ENCODE data around the gene ATP10A.

ATP10A gene

DNA sequence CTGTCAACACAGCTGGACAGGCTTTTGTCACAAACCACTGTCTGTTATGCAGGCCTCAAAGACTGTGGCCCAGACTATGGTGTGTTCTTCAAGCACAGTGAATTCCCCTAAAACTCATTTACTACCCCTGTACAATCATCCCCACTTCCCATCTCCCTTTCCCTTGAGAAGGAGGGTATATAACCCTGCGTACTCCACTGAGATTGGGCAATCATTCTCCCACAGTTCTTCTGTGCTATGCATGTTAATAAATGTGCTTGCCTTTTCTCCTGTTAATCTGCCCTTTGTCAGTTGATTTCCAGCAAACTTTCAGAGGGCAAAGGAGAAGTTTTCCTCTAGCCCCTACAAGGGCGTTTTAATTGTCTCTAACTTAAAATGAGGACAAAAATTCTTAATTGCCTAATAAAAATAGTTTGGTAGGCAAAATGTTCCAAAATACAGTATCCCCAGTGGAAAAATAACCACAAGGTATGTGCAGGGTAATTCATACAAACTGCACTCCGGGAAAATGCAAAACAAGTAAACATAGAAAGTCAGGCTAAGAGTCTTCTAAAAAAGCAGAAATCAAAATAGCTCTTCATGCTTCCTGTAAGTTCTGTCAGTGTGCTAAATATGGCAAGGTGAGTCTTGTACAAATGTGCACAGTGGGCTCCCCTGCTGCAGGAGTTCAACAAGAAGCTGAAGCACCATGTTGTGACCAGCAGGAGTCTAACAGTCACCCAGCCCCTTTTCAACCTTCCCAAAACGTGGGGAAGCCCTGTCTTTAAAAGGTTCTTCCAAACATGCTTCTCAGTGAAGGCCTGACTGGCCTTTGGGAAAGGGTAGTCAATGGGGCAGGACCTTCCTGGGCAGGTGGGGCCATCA is 10.2 kb downstream of the ATP10A start:
- no peak for DNase-seq

- no peak for DNase-seq
Measured at GRCh38 chr15:25852027-25852426, 11.1 kb downstream of the ATP10A start.

GRCh38 chr15:25850154-25851111 is 12.7 kb downstream of the ATP10A start:
- DNase-seq, result peak; percentile 31 to 62 (median 51)

DNA sequence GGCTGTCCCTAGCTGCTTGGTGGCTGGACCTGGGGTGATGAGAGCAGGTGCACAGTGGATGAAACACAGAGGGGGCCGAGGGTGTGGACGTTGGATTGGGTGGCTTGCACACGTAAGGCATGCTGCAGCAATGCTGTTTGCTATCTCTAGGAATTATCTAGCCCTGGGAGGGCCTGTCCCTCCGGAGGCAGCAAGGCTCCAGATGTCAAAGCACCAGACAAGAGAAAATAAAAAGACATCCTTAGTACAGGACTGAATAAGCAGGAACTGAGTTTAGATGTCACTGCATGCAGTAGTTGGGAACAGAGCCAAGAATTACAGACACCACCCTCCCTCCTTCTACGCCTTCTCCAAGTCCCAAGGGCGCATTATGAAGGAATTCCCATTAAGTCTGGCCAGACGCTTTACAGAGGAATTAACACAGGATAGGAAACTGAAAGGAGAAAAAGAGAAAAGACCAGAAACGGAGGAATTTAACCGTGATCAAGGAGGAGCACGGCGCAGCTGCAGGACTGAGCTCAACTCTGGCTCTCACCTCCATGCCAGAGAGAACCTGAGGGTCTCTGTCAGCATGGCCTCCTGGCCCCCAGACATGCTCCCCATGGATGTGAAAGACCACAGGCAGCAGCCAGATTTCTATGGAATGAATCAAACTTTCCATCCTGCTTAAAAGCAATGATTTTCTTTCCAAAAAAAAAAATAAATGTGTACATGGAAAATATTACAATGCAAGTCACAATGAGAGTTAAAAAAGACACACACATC is 13.8 kb downstream of the ATP10A start:
- DNase-seq, result no peak

GRCh38 chr15:25848784-25849156 is 14.4 kb downstream of the ATP10A start:
- no peak for DNase-seq

DNA sequence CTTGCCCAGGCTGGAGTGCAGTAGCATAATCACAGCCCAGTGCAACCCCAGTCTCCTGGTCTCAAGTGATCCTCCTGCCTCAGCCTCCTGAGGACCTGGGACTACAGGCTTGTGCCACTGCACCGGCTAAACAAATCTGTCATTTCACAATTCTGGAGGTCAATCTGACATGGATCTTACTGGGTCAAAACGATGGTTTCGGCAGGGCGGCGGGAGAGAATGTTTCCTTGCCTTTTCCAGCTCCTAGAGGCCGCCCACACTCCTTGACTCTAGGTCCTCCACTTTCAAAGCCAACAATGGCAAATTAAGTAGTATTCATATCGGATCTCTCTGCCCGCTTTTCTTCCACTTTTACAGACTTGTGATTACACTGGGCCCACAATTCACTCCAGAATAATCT is 14.8 kb downstream of the ATP10A start:
- DNase-seq, result no peak

DNA sequence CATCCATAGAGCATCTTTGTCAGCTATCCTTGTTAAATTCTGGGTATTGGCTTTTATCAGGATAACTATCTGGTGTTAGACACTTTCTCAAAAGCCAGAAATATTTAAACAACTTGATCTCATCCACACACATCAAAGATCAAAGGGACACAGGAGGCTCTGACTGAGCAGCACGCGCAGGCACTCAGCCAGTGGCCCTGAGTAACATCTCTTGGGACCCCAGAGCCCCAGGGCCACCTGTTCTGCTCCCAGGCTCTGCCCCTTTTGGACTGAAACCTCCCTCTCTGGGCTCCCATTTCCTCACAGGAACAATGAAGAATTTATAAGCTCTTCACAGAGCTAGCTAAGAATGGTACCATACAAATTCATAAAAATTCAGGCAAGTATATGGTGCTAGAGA is 16.1 kb downstream of the ATP10A start:
- DNase-seq, result no peak

GRCh38 chr15:25846377-25846776 is 16.8 kb downstream of the ATP10A start:
- peak in 2 of 4 experiments; percentile 19 to 54 for DNase-seq

- no peak for DNase-seq
Measured at GRCh38 chr15:25844981-25845680, 18.0 kb downstream of the ATP10A start.

DNA sequence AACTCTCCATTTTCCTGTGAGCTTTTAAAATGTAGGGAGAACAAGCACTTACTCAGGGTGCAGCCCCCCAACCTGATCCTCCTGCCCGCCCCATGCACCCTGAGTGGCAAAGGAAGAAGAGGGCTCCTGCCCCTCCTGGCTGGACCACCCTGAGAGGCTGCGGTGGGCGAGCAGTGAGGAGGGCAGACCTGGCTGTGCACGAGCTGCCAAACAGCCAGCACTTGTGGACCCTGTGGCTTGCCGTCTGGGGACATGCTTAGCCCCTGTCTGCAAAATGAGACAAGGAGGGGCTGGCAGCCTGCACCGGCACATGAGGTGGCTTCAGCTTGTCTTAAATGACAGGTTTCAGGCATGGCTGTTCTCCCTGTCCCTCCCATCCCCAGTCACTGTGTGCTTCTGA is 18.6 kb downstream of the ATP10A start:
- no peak for DNase-seq

- no peak for DNase-seq
Measured at GRCh38 chr15:25844076-25844475, 19.1 kb downstream of the ATP10A start.

- DNase-seq, result no peak
Measured at GRCh38 chr15:25839638-25840156, 23.4 kb downstream of the ATP10A start.

DNA sequence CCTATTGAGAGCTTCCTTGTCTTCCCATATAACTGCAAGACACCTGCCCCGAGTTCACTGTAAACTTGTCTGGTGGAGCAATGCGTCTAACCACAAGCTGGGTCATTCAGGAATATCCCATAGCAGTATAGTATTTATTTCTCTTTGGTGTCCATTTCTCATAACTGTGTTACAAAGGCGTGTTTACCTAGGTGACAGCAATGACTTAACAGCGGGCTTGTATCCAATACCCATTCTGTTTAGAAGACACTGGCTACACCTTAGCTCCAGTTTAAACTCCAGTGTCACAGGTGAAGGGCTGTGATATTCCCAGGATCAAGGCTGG is 24.3 kb downstream of the ATP10A start:
- no peak for DNase-seq

DNA sequence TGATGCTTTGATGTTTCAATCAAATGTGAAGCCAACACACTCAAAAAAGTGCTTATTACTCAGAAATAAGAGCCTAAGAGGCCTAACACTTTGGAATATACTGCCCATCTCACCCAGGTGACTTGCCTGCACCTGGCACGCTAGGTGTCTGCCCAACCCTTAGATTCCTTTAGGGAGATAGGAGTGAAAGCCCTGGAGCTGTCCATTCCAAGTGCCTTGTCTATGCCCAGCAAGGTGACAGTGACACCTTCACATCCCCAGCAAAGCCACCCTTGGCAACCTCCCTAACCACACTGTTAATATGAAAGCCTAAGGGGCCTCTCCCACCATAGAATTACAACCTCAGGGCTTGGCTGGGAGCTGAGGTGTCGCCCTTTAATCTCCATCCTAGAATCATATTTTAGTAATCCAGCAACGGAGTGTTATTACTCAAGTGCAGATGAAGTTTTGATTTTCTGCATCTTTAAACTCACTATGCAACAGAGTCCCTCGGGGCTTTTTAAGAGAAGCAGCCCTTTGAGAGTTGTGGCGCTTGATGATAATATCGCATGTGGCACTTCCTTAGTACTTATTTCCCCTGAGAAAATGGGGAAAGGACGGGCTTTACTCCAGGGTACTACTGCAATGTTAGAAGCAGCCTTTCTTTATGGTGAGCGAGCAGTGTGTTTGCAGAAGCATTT is 24.8 kb downstream of the ATP10A start:
- DNase-seq, result no peak

DNA sequence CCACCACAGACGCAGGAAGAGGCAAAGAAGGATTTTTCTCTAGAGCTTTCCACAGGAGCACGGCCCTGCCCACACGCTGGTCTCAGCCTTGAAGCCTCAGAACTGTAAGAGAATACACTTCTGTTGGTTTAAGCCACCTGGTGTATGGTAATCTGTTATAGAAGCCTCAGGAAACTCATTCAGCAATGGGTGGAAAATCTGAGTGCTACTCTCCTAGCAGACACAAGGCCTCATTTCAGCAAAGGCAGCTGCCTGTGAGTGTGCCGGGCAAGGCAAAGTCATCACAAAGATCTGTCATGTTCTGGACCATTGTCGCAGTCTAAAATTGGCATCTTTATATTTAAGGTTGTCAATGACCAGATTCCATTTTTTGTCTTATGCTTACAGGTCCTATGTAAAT is 31.0 kb downstream of the ATP10A start:
- no peak for DNase-seq

GRCh38 chr15:25830844-25831451 is 32.2 kb downstream of the ATP10A start:
- DNase-seq, result no peak

- DNase-seq, result no peak
Measured at GRCh38 chr15:25829073-25829472, 34.1 kb downstream of the ATP10A start.

- DNase-seq, result no peak
Measured at GRCh38 chr15:25825207-25825606, 37.9 kb downstream of the ATP10A start.

- DNase-seq, result no peak
Measured at GRCh38 chr15:25824618-25825017, 38.5 kb downstream of the ATP10A start.

- DNase-seq, result no peak
Measured at GRCh38 chr15:25812845-25813244, 50.3 kb downstream of the ATP10A start.

- no peak for DNase-seq
Measured at GRCh38 chr15:25812073-25812472, 51.1 kb downstream of the ATP10A start.

All from activated naive CD4-positive, alpha-beta T cell (primary cell).